ENCODE measurements around the gene FOXN1. TPM values are rescaled to one million over a fixed set of nuclear protein-coding genes. Genes with fewer than 3 reads are reported as not detected.

Gene FOXN1
- total RNA-seq (2022; extraction: Qiagen RNA extraction) = 0.02 to 0.07 TPM (median 0.03 TPM) in 3 of 5 replicates, not detected in the others

GRCh38 chr17:28505986-28506665 is at the start of gene FOXN1:
TSS of gene FOXN1 (plus strand) at chr17:28506348. CDS start at chr17:28523970, 17,622 bp downstream.

GRCh38 chr17:28473542-28473941 is 32.6 kb upstream of the FOXN1 start, which contains the start of gene SLC13A2:
TSS of gene SLC13A2 (plus strand) at chr17:28473644. CDS start at chr17:28473713, 69 bp downstream.

GRCh38 chr17:28552176-28552999 is 46.2 kb downstream of the FOXN1 start, which contains the start of gene UNC119:
TSS of gene UNC119 (minus strand) at chr17:28552624. CDS start at chr17:28552557, 67 bp downstream.

GRCh38 chr17:28571361-28572122 is 65.4 kb downstream of the FOXN1 start, which contains the start of gene PIGS:
TSS of gene PIGS (minus strand) at chr17:28571524. CDS start at chr17:28571496, 28 bp downstream.

GRCh38 chr17:28576758-28577465 is 70.8 kb downstream of the FOXN1 start, which contains the start of gene ALDOC:
TSS of gene ALDOC (minus strand) at chr17:28576895. CDS start at chr17:28575532, 1,363 bp downstream.

Other genes with a start within 250 kb of the FOXN1 start
- 39.5 to 45.7 TPM (median 40.2 TPM) in 5 replicates for gene TMEM97, start 187.1 kb upstream of the FOXN1 start, total RNA-seq (2022; extraction: Qiagen RNA extraction)
- 45.8 to 57.5 TPM (median 52.2 TPM) in 5 replicates for gene IFT20, start 170.9 kb upstream of the FOXN1 start, total RNA-seq (2022; extraction: Qiagen RNA extraction)
- 41.0 to 50.2 TPM (median 46.4 TPM) in 5 replicates for gene TNFAIP1, start 170.6 kb upstream of the FOXN1 start, total RNA-seq (2022; extraction: Qiagen RNA extraction)
- gene POLDIP2, start 148.8 kb upstream of the FOXN1 start, total RNA-seq (2022; extraction: Qiagen RNA extraction) = 146 to 166 TPM (median 164 TPM) in 5 replicates
- gene SEBOX, start 141.1 kb upstream of the FOXN1 start, total RNA-seq (2022; extraction: Qiagen RNA extraction) = not detected in 5 replicates
- gene VTN, start 136.0 kb upstream of the FOXN1 start, total RNA-seq (2022; extraction: Qiagen RNA extraction) = 16.3 to 24.7 TPM (median 20.7 TPM) in 5 replicates
- gene SARM1, start 134.7 kb upstream of the FOXN1 start, total RNA-seq (2022; extraction: Qiagen RNA extraction) = 4.4 to 6.2 TPM (median 5.6 TPM) in 5 replicates
- 15.0 to 19.0 TPM (median 17.1 TPM) in 5 replicates for gene SLC46A1, start 100.1 kb upstream of the FOXN1 start, total RNA-seq (2022; extraction: Qiagen RNA extraction)
- 0.05 to 0.21 TPM (median 0.10 TPM) in 5 replicates for gene SLC13A2, start 32.7 kb upstream of the FOXN1 start, total RNA-seq (2022; extraction: Qiagen RNA extraction)
- gene UNC119, start 46.3 kb downstream of the FOXN1 start, total RNA-seq (2022; extraction: Qiagen RNA extraction) = 22.8 to 31.0 TPM (median 29.7 TPM) in 5 replicates
- 56.2 to 63.4 TPM (median 58.3 TPM) in 5 replicates for gene PIGS, start 65.2 kb downstream of the FOXN1 start, total RNA-seq (2022; extraction: Qiagen RNA extraction)
- gene ALDOC, start 70.5 kb downstream of the FOXN1 start, total RNA-seq (2022; extraction: Qiagen RNA extraction) = 1.3 to 2.4 TPM (median 2.0 TPM) in 5 replicates
- gene SPAG5, start 92.7 kb downstream of the FOXN1 start, total RNA-seq (2022; extraction: Qiagen RNA extraction) = 62.3 to 70.8 TPM (median 69.3 TPM) in 5 replicates
- gene RSKR, start 107.8 kb downstream of the FOXN1 start, total RNA-seq (2022; extraction: Qiagen RNA extraction) = 2.7 to 3.6 TPM (median 2.9 TPM) in 5 replicates
- 47.0 to 74.8 TPM (median 53.1 TPM) in 5 replicates for gene BLTP2, start 138.8 kb downstream of the FOXN1 start, total RNA-seq (2022; extraction: Qiagen RNA extraction)
- gene SDF2, start 155.6 kb downstream of the FOXN1 start, total RNA-seq (2022; extraction: Qiagen RNA extraction) = 78.3 to 83.2 TPM (median 82.4 TPM) in 5 replicates
- 63.8 to 70.4 TPM (median 69.6 TPM) in 5 replicates for gene SUPT6H, start 155.9 kb downstream of the FOXN1 start, total RNA-seq (2022; extraction: Qiagen RNA extraction)
- 1.00 to 1.4 TPM (median 1.3 TPM) in 5 replicates for gene PROCA1, start 205.5 kb downstream of the FOXN1 start, total RNA-seq (2022; extraction: Qiagen RNA extraction)
- 208 to 235 TPM (median 232 TPM) in 5 replicates for gene RAB34, start 211.5 kb downstream of the FOXN1 start, total RNA-seq (2022; extraction: Qiagen RNA extraction)
- 1,734 to 2,333 TPM (median 2,200 TPM) in 5 replicates for gene RPL23A, start 213.6 kb downstream of the FOXN1 start, total RNA-seq (2022; extraction: Qiagen RNA extraction)
- gene TLCD1, start 219.9 kb downstream of the FOXN1 start, total RNA-seq (2022; extraction: Qiagen RNA extraction) = 28.7 to 45.6 TPM (median 42.9 TPM) in 5 replicates
- 3.4 to 4.6 TPM (median 4.0 TPM) in 5 replicates for gene NEK8, start 222.4 kb downstream of the FOXN1 start, total RNA-seq (2022; extraction: Qiagen RNA extraction)
- 59.0 to 80.7 TPM (median 75.0 TPM) in 5 replicates for gene TRAF4, start 237.7 kb downstream of the FOXN1 start, total RNA-seq (2022; extraction: Qiagen RNA extraction)

Data from A549 treated with AZD2906 at 1 μM for 4 hours (cell line).